Neural crest cell (in vitro differentiated cells): Measurements from ENCODE around the gene FKRP. TPM values are rescaled to one million over a fixed set of nuclear protein-coding genes. Genes with fewer than 3 reads are reported as not detected.

Experiments used
- DNase-seq: peaks from one replicate; pipeline ENCODE4 v3.0.0; 2021; ENCODE audit warnings: low read depth, mixed read lengths, low spot score
- H3K27ac Mint-ChIP-seq: one replicate; pipeline ENCODE4 v1.8.0; 2021; ENCODE audit warnings: mild to moderate bottlenecking, mixed read lengths; ENCODE audit not compliant: unreplicated experiment
- H3K27me3 Mint-ChIP-seq: 2 replicates; pipeline ENCODE4 v1.8.0; 2021; ENCODE audit warnings: low read depth, mild to moderate bottlenecking, mixed read lengths
- H3K36me3 Mint-ChIP-seq: 2 replicates; pipeline ENCODE4 v1.8.0; 2021; ENCODE audit warnings: low read depth, mild to moderate bottlenecking, mixed read lengths
- H3K4me1 Mint-ChIP-seq: 2 replicates; pipeline ENCODE4 v1.8.0; 2021; ENCODE audit warnings: mixed read lengths
- H3K4me3 Mint-ChIP-seq: one replicate; pipeline ENCODE4 v1.8.0; 2021; ENCODE audit warnings: mild to moderate bottlenecking, mixed read lengths
- H3K9me3 Mint-ChIP-seq: 2 replicates; pipeline ENCODE4 v1.8.0; 2021; ENCODE audit warnings: mixed read lengths
- microRNA-seq: library from miRNA; unstranded; fragments of <30 nt; microRNA quantifications from one replicate; pipeline ENCODE4, GENCODE V29; 2020
- total RNA-seq: library from RNA; stranded (reverse); gene quantifications from 2 replicates; pipeline ENCODE4 v1.2.1, GENCODE V29; 2021
- TF ChIP-seq, protein P1 (sequence below): fragments of 200-600 bp; sonication (generic); conservative IDR thresholded peaks from 2 replicates; pipeline ENCODE4 v1.5.0; 2021; ENCODE audit warnings: antibody characterized with exemption, mild to moderate bottlenecking

FKRP gene
- total RNA-seq, 1 donor from 2014 or later: 38.6 TPM

DNA sequence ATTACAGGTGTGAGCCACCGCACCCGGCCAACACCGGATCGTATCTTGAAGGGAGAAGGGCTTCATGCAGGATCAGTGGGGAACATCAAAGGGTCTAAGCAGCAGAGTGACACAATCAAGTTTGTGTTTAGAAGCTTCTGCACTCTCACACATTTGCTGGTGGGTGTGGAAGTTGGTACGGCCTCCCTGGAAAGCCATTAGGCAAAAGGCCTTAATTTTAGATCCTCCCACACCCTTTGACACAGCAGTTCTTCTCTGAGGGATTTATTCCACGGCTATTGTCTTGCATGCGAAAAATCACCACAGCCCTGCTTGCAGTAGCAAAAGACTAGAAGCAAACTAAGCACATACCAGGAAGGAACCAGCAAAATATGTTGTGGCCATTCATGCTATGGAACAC is 60.8 kb downstream of the FKRP start:
- H3K4me3 Mint-ChIP-seq: no peak overlapping the region
- no peak for DNase-seq

More for the DNA sequence above, 60.8 kb downstream of the FKRP start:
- Mint-ChIP-seq H3K4me1 (peaks cover 7% of the 10 kb centered on the region), H3K9me3 (no peaks in the 10 kb centered on the region), H3K27ac (no peak overlapping the region), H3K27me3 (no peaks in the 10 kb centered on the region), H3K36me3 (no peaks in the 10 kb centered on the region)
- TF ChIP-seq, protein P1, sequence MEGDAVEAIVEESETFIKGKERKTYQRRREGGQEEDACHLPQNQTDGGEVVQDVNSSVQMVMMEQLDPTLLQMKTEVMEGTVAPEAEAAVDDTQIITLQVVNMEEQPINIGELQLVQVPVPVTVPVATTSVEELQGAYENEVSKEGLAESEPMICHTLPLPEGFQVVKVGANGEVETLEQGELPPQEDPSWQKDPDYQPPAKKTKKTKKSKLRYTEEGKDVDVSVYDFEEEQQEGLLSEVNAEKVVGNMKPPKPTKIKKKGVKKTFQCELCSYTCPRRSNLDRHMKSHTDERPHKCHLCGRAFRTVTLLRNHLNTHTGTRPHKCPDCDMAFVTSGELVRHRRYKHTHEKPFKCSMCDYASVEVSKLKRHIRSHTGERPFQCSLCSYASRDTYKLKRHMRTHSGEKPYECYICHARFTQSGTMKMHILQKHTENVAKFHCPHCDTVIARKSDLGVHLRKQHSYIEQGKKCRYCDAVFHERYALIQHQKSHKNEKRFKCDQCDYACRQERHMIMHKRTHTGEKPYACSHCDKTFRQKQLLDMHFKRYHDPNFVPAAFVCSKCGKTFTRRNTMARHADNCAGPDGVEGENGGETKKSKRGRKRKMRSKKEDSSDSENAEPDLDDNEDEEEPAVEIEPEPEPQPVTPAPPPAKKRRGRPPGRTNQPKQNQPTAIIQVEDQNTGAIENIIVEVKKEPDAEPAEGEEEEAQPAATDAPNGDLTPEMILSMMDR: no peak

Small RNAs within 50 kb of the gene (microRNA-seq; reads per million reads assigned to microRNA genes)
- 3.0 reads per million for gene MIR320E

Other genes with a start within 250 kb of the FKRP start
- 436 TPM in 2 replicates for gene CALM3, start 144.7 kb upstream of the FKRP start, total RNA-seq
- not detected in 2 replicates for gene PTGIR, start 121.0 kb upstream of the FKRP start, total RNA-seq
- gene GNG8, start 109.9 kb upstream of the FKRP start, total RNA-seq: not detected in 2 replicates
- 6.5 and 7.4 TPM in 2 replicates for gene DACT3, start 84.9 kb upstream of the FKRP start, total RNA-seq
- gene PRKD2, start 28.9 kb upstream of the FKRP start, total RNA-seq: 55.5 and 57.2 TPM in 2 replicates
- gene STRN4, start 393 bp downstream of the FKRP start, total RNA-seq: 128 and 138 TPM in 2 replicates
- gene SLC1A5, start 42.5 kb downstream of the FKRP start, total RNA-seq: 131 TPM in 2 replicates
- 165 and 167 TPM in 2 replicates for gene AP2S1, start 104.8 kb downstream of the FKRP start, total RNA-seq
- 81.0 and 82.5 TPM in 2 replicates for gene ARHGAP35, start 114.9 kb downstream of the FKRP start, total RNA-seq